ENCODE data around the gene MGLL.
A peak's percentile ranks its signal among the peaks of the same experiment; 100 is the strongest.

The MGLL gene

GRCh38 chr3:127733781-127734180 lies 88.5 kb downstream of the MGLL start:
- Histone ChIP-seq H3K27ac (ENCODE audit: low read depth, low read length, poor library complexity, severe bottlenecking) (peak overlapping the region; percentile 80), H3K9me3 (ENCODE audit: low read length) (no peaks in the 10 kb centered on the region), H3K4me2 (ENCODE audit: low read length) (peak overlapping the region; percentile 71), H4K20me1 (ENCODE audit: insufficient read depth, low read length) (no peaks in the 10 kb centered on the region), H3K36me3 (ENCODE audit: insufficient read depth, low read length) (no peaks in the 10 kb centered on the region), H3K9ac (ENCODE audit: low read length) (peak overlapping the region; percentile 61; the same call in 1 of the 2 replicates), H3K27me3 (ENCODE audit: insufficient read depth, low read length) (no peaks in the 10 kb centered on the region), H3K4me1 (ENCODE audit: insufficient read depth, low read length, severe bottlenecking) (peaks cover 51% of the 10 kb centered on the region), H3F3A (ENCODE audit: insufficient read depth, low read length) (no peaks in the 10 kb centered on the region), H3K4me3 (ENCODE audit: low read depth, low read length, poor library complexity, severe bottlenecking) (peak overlapping the region; percentile 59), H3K9me2 (ENCODE audit: low read depth, low read length) (no peaks in the 10 kb centered on the region), H3K79me2 (ENCODE audit: insufficient read depth, low read length) (no peaks in the 10 kb centered on the region), H2AFZ (ENCODE audit: low read length) (no peak overlapping the region)
- TF ChIP-seq EZH2 (IDR thresholded peaks at IDR 0.05; ENCODE audit: borderline replicate concordance, low read length) (no peak), CTCF (IDR thresholded peaks at IDR 0.05; ENCODE audit: low read length) (no peak)

DNA sequence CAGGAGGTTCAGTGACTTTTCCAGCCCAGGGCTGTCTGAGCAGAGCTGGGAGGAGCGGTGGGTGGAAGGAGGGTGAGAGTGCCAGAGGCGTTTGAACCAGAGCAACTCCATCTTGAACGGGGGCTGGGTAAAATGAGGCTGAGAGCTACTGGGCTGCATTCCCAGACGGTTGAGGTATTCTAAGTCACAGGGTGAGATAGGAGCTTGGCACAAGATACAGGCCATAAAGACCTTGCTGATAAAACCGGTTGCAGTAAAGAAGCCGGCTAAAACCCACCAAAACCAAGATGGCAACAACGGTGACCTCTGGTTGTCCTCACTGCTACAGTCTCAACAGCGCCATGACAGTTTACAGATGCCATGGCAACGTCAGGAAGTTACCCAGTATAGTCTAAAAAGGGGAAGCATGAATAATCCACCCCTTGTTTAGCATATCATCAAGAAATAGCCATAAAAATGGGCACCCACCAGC lies 89.4 kb downstream of the MGLL start:
- Histone ChIP-seq H2AFZ (ENCODE audit: low read length) (no peak overlapping the region), H3K4me3 (ENCODE audit: low read depth, low read length, poor library complexity, severe bottlenecking) (peak overlapping the region; percentile 59), H3K9me2 (ENCODE audit: low read depth, low read length) (no peaks in the 10 kb centered on the region), H3K27me3 (ENCODE audit: insufficient read depth, low read length) (no peaks in the 10 kb centered on the region), H4K20me1 (ENCODE audit: insufficient read depth, low read length) (no peaks in the 10 kb centered on the region), H3K9me3 (ENCODE audit: low read length) (no peaks in the 10 kb centered on the region), H3K4me1 (ENCODE audit: insufficient read depth, low read length, severe bottlenecking) (peaks cover 51% of the 10 kb centered on the region), H3K79me2 (ENCODE audit: insufficient read depth, low read length) (no peaks in the 10 kb centered on the region), H3K27ac (ENCODE audit: low read depth, low read length, poor library complexity, severe bottlenecking) (peak overlapping the region; percentile 20), H3K36me3 (ENCODE audit: insufficient read depth, low read length) (no peaks in the 10 kb centered on the region), H3K9ac (ENCODE audit: low read length) (no peak overlapping the region), H3F3A (ENCODE audit: insufficient read depth, low read length) (no peaks in the 10 kb centered on the region), H3K4me2 (ENCODE audit: low read length) (no peak overlapping the region)
- no peak for TF ChIP-seq EZH2 (IDR thresholded peaks at IDR 0.05; ENCODE audit: borderline replicate concordance, low read length)
- no peak for TF ChIP-seq CTCF (IDR thresholded peaks at IDR 0.05; ENCODE audit: low read length)

DNA sequence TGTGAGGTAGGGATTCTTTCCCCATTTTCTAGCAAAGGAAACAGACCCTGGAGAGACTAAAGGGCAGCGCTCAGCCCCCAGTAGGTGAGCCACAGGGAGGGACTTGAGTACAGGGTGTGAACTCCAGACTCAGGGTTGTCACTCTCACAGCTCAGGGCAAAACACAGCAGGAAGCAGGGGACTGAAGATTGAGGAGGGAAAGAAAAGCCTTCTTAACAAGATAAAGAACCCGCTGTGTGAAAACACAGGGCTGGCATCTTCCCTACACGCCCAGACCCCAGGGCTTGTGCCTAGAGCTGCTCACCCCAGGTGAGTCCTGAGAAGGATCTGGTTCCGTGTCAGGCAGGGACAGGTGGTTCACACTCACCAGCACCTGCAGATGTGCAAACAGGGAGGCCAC lies 90.0 kb downstream of the MGLL start:
- Histone ChIP-seq H3K9me3 (ENCODE audit: low read length) (no peaks in the 10 kb centered on the region), H3K9ac (ENCODE audit: low read length) (no peak overlapping the region), H3K36me3 (ENCODE audit: insufficient read depth, low read length) (no peaks in the 10 kb centered on the region), H3F3A (ENCODE audit: insufficient read depth, low read length) (no peaks in the 10 kb centered on the region), H3K27me3 (ENCODE audit: insufficient read depth, low read length) (no peaks in the 10 kb centered on the region), H4K20me1 (ENCODE audit: insufficient read depth, low read length) (no peaks in the 10 kb centered on the region), H3K4me3 (ENCODE audit: low read depth, low read length, poor library complexity, severe bottlenecking) (no peak overlapping the region), H3K4me1 (ENCODE audit: insufficient read depth, low read length, severe bottlenecking) (peaks cover 51% of the 10 kb centered on the region), H2AFZ (ENCODE audit: low read length) (no peak overlapping the region), H3K4me2 (ENCODE audit: low read length) (no peak overlapping the region), H3K79me2 (ENCODE audit: insufficient read depth, low read length) (no peaks in the 10 kb centered on the region), H3K9me2 (ENCODE audit: low read depth, low read length) (no peaks in the 10 kb centered on the region), H3K27ac (ENCODE audit: low read depth, low read length, poor library complexity, severe bottlenecking) (peak overlapping the region; percentile 20)
- TF ChIP-seq EZH2 (IDR thresholded peaks at IDR 0.05; ENCODE audit: borderline replicate concordance, low read length) (no peak), CTCF (IDR thresholded peaks at IDR 0.05; ENCODE audit: low read length) (no peak)

All from OCI-LY1 (cell line).